Smooth muscle cell of bladder (primary cell): ENCODE results near the gene COL4A2. TPM values are rescaled to one million over a fixed set of nuclear protein-coding genes. Genes with fewer than 3 reads are reported as not detected.

Experiments
- total RNA-seq: library from RNA; depleted of rRNA; stranded (reverse); fragments of >200 nt; gene quantifications from 2 replicates; pipeline ENCODE4 v1.2.3, GENCODE V29; 2014

COL4A2 gene
- 194 and 287 TPM in 2 replicates for total RNA-seq

DNA sequence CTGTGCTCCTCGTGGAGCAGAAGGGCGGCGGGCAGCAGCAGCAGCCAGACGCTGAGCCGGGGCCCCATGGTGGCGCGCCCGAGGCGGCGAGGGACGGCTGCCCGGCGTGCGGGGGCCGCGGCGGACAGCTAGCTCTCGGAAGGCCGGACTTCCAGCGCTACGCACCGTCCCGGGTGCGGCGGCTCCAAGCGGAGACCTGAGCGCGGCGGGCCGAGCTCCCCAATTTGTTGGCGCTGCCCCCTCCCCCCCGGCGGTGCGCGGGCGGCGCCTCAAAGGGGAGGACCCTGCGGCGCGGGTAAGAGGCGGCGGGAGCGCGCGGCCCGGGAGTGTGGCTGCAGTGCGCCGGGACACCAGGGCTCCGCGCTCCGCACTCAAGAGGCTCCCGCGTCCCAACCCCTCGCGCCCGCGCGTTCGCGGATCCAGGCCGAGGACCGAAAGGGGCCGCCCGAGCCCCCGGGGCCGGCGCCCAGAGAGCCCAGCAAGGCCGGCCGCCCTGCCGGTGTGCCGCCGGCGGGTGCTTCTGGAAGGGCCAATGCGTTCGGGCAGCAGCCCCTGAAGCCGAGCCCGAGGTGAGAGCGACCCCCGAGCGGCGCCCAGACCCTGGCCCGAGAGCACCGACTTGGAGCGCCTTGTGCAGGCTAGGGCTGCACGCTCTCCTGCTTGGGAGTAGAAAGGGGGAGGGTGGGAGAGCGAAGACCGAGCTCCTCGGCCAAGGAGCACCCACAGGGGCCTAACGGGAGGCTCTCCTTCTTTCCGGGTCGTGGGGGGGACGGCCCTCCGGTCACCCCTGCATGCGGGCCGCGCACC is at the start of gene COL4A2, which contains the start of gene COL4A1:
Gene COL4A2 (plus strand): TSS at position 325 of the 807 bp plus-strand sequence. CDS start 620 bp downstream, outside the sequence.
Gene COL4A1 (minus strand): TSS at position 198 of the 807 bp plus-strand sequence. CDS start 130 bp downstream, at position 68.

DNA sequence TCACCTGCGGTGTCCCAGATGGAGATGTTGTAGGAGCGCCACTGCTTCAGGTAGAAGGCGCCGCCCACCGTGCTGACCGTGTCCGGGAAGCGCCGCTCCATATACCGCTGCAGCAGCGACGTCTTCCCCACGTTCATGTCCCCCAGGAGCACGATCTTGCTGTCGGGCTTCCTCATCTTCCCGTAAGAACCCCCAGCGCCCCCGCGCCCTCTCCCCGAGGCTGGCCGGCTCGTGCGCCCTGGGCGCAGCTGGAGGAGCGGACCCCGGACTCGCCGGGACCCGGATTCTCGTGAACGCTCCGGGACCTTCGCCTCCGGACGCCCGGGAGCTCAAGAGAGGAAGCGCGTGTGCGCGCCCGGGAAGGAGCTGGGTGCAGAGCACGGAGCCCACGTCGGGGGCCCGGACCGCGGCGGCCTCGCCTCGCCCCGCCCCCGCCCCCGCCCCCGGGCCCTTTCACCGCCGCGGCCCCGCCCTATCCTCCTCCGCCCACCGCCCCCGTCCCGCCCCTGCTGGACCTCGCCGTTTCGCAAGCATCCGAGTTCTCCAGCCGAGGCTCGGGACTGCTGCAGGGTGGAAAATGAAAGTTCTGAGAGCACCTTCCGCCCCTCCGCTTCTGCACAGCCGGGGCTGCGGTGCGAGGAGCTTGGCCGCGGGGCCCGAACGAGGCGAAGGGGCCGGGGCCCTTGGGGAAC is 254.4 kb downstream of the COL4A2 start, which contains the start of gene RAB20:
Gene RAB20 (minus strand): TSS at position 379 of the 692 bp plus-strand sequence. CDS start 203 bp downstream, at position 176.

Other genes starting within 250 kb of the COL4A2 start
- 174 and 213 TPM in 2 replicates for gene COL4A1, start 127 bp upstream of the COL4A2 start, total RNA-seq